SK-N-SH treated with all-trans-retinoic acid at 6 μM for 48 hours (cell line): ENCODE data around the gene CCDC167.

Experiments
- ATAC-seq: fragments of 200-7000 bp; cut with Tn5 transposase; 3 replicates; pipeline ENCODE4 v1.9.1; 2020; ENCODE audit warnings: mild to moderate bottlenecking, moderate library complexity
- ARNTL ChIP-seq: fragments of 450-650 bp; formaldehyde crosslinking; IDR thresholded peaks from 2 replicates; pipeline ENCODE4 v1.5.0; 2020; ENCODE audit warnings: low read depth, mild to moderate bottlenecking, moderate library complexity, borderline replicate concordance
- BACH2 ChIP-seq: fragments of 250-450 bp; sonication (Bioruptor Pico); IDR thresholded peaks from 2 replicates; pipeline ENCODE4 v1.9.0; 2021; ENCODE audit warnings: mild to moderate bottlenecking, borderline replicate concordance
- CREB5 ChIP-seq: fragments of 250-450 bp; sonication (Bioruptor Pico); IDR thresholded peaks from 2 replicates; pipeline ENCODE4 v1.5.1; 2020; ENCODE audit warnings: low read depth, mild to moderate bottlenecking, moderate library complexity
- CSDC2 ChIP-seq: fragments of 250-450 bp; sonication (Bioruptor Pico); IDR thresholded peaks from 2 replicates; pipeline ENCODE4 v1.5.0; 2020; ENCODE audit warnings: mild to moderate bottlenecking, moderate library complexity
- CSRNP3 ChIP-seq: fragments of 250-450 bp; sonication (Bioruptor Pico); IDR thresholded peaks from 2 replicates; pipeline ENCODE4 v1.5.1; 2021; ENCODE audit warnings: mild to moderate bottlenecking, moderate library complexity
- ESRRG ChIP-seq: fragments of 250-450 bp; sonication (Bioruptor Pico); IDR thresholded peaks from 2 replicates; pipeline ENCODE4 v1.6.1; 2021; ENCODE audit warnings: mild to moderate bottlenecking
- GLIS3 ChIP-seq: fragments of 250-450 bp; sonication (Bioruptor Pico); IDR thresholded peaks from 2 replicates; pipeline ENCODE4 v1.5.0; 2020; ENCODE audit warnings: mild to moderate bottlenecking, moderate library complexity
- ISL1 ChIP-seq: fragments of 250-450 bp; sonication (Bioruptor Pico); IDR thresholded peaks from 2 replicates; pipeline ENCODE4 v2.1.2; 2022; ENCODE audit warnings: mild to moderate bottlenecking, moderate library complexity
- PATZ1 ChIP-seq: fragments of 250-450 bp; sonication (Bioruptor Pico); IDR thresholded peaks from 2 replicates; pipeline ENCODE4 v1.8.0; 2020; ENCODE audit warnings: mild to moderate bottlenecking, moderate library complexity, borderline replicate concordance
- PPARA ChIP-seq: fragments of 250-450 bp; sonication (Bioruptor Pico); IDR thresholded peaks from 2 replicates; pipeline ENCODE4 v1.5.0; 2020; ENCODE audit warnings: mild to moderate bottlenecking, borderline replicate concordance
- RARB ChIP-seq: fragments of 250-450 bp; sonication (Bioruptor Pico); IDR thresholded peaks from 2 replicates; pipeline ENCODE4 v1.8.0; 2021; ENCODE audit warnings: mild to moderate bottlenecking, moderate library complexity
- SNAI2 ChIP-seq: fragments of 250-450 bp; sonication (Bioruptor Pico); IDR thresholded peaks from 2 replicates; pipeline ENCODE4 v1.5.0; 2020; ENCODE audit warnings: mild to moderate bottlenecking, moderate library complexity
- TCF4 ChIP-seq: fragments of 250-450 bp; sonication (Bioruptor Pico); IDR thresholded peaks from 2 replicates; pipeline ENCODE4 v1.8.0; 2021; ENCODE audit warnings: mild to moderate bottlenecking, moderate library complexity, borderline replicate concordance
- TOX ChIP-seq: fragments of 250-450 bp; sonication (Bioruptor Pico); IDR thresholded peaks from 2 replicates; pipeline ENCODE4 v1.8.0; 2021; ENCODE audit warnings: mild to moderate bottlenecking, moderate library complexity, borderline replicate concordance
- TSHZ2 ChIP-seq: fragments of 250-450 bp; sonication (Bioruptor Pico); IDR thresholded peaks from 2 replicates; pipeline ENCODE4 v1.5.0; 2020; ENCODE audit warnings: mild to moderate bottlenecking, moderate library complexity
- ZC3H10 ChIP-seq: fragments of 250-450 bp; sonication (Bioruptor Pico); IDR thresholded peaks from 2 replicates; pipeline ENCODE4 v1.5.1; 2021; ENCODE audit warnings: mild to moderate bottlenecking, moderate library complexity
- ZFP3 ChIP-seq: fragments of 250-450 bp; sonication (Bioruptor Pico); IDR thresholded peaks from 2 replicates; pipeline ENCODE4 v1.5.0; 2020; ENCODE audit warnings: mild to moderate bottlenecking, moderate library complexity
- ZFP30 ChIP-seq: fragments of 450-650 bp; formaldehyde crosslinking; IDR thresholded peaks from 2 replicates; pipeline ENCODE4 v1.5.0; 2022; ENCODE audit warnings: mild to moderate bottlenecking, moderate library complexity
- ZNF565 ChIP-seq: fragments of 450-650 bp; formaldehyde crosslinking; conservative IDR thresholded peaks from 2 replicates; pipeline ENCODE4 v1.5.0; 2020; ENCODE audit warnings: low read depth, mild to moderate bottlenecking, moderate library complexity
- ZNF8 ChIP-seq: fragments of 450-650 bp; formaldehyde crosslinking; IDR thresholded peaks from 2 replicates; pipeline ENCODE4 v1.5.0; 2020; ENCODE audit warnings: mild to moderate bottlenecking, moderate library complexity
- TF ChIP-seq, protein P1 (sequence below): fragments of 250-450 bp; sonication (Bioruptor Pico); IDR thresholded peaks from 2 replicates; pipeline ENCODE4 v1.8.0; 2021; ENCODE audit warnings: low read depth, mild to moderate bottlenecking, moderate library complexity, borderline replicate concordance

Gene CCDC167

DNA sequence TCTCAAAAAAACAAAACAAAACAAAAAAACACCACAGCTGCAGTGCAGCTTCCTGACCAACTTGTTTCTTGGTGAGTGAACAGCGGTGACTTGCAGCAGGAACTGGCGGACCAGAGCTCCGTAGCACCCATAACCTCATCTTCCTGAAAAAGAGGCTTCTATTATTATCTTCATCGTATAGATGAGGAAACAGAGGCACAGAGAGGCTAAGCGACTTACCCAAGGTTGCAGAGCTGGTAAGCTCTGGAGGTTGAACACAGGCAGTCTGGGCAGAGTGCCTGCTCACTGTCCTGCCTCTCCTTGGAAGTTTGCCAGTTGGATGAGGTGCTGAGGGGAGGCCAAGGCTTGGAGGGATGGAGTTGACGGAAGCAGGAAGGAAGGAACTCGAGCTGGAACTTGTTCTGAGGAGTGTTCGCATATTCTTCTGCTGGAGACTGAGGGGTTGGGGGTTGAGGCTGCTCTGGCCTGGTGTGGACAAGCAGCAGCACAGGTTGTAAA, 47.9 kb upstream of the CCDC167 start (continued):
- TF ChIP-seq, protein P1, sequence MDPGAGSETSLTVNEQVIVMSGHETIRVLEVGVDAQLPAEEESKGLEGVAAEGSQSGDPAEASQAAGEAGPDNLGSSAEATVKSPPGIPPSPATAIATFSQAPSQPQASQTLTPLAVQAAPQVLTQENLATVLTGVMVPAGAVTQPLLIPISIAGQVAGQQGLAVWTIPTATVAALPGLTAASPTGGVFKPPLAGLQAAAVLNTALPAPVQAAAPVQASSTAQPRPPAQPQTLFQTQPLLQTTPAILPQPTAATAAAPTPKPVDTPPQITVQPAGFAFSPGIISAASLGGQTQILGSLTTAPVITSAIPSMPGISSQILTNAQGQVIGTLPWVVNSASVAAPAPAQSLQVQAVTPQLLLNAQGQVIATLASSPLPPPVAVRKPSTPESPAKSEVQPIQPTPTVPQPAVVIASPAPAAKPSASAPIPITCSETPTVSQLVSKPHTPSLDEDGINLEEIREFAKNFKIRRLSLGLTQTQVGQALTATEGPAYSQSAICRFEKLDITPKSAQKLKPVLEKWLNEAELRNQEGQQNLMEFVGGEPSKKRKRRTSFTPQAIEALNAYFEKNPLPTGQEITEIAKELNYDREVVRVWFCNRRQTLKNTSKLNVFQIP (CRISPR knock-in tag): no peak
- TF ChIP-seq ZFP3 (CRISPR knock-in tag): no peak
- TF ChIP-seq ESRRG (CRISPR knock-in tag): no peak
- TF ChIP-seq CREB5 (CRISPR knock-in tag): no peak
- TF ChIP-seq GLIS3 (CRISPR knock-in tag): no peak
- TF ChIP-seq BACH2 (CRISPR knock-in tag): no peak
- TF ChIP-seq ARNTL (CRISPR knock-in tag): no peak

DNA sequence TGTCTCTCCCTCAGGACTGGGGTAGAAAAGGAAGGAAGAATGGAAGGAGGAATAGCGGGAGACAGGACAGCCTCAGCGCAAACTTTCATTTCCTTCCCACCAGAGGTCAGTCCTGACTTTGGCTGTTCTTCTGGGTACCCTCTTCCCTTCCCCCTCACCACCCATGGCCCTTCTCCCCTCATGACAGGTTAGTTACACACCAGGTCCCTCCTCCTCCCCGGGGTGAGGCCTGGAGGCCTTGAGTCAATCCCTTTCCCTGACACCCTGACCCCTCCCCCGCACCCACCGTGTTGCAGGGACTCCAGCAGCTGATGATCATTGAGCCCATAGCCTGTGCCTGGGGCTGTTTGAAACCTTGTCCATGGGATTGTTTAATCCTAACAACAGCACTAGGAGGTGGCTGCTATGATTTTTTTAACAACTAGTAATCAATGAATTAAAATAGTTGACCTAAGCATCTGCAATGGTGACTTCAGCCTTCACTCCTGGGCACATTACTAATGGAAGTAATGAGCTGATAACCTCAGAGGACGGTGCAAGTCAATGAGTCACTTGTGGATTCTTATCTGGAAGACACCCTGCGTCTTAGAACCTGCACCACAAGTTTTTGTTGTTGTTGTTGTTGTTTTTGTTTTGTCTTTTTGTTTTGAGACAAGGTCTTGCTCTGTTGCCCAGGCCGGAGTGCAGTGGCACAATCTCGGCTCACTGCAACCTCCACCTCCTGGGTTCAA, 46.6 kb upstream of the CCDC167 start:
- no peak for TF ChIP-seq ISL1 (CRISPR knock-in tag)
- no peak for TF ChIP-seq CSRNP3 (CRISPR knock-in tag)
- TF ChIP-seq ZC3H10 (CRISPR knock-in tag): no peak
- no peak for TF ChIP-seq BACH2 (CRISPR knock-in tag)
- TF ChIP-seq GLIS3 (CRISPR knock-in tag): no peak
- no peak for TF ChIP-seq ZNF8 (CRISPR knock-in tag)
- TF ChIP-seq ZFP3 (CRISPR knock-in tag): no peak
- no peak for TF ChIP-seq ZNF565
- no peak for TF ChIP-seq TCF4 (CRISPR knock-in tag)
- TF ChIP-seq SNAI2 (CRISPR knock-in tag): no peak
- no peak for TF ChIP-seq PATZ1 (CRISPR knock-in tag)
- TF ChIP-seq ARNTL (CRISPR knock-in tag): no peak
- TF ChIP-seq TOX (CRISPR knock-in tag): no peak
- no peak for TF ChIP-seq ZFP30 (CRISPR knock-in tag)
- no peak for ATAC-seq

DNA sequence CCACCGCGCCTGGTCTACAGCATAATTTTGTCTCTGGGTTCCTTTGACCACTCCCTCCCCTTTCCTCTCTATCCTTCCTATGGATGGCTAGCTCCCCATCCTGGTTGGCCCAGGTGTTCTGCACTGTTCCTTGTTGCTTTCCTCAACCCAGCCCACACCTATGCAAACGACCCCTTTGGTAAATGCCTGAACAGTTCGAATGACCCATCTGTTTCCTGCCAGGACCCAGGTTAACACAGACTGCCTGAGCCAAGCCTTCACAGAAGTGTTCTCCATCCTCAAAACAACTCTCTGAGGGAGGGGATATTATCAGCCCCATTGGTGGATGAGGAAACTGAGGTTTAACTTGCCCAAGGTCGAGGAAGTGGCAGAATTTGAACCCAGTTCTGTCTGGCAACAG, 44.8 kb upstream of the CCDC167 start:
- ATAC-seq: no peak
- no peak for TF ChIP-seq ISL1 (CRISPR knock-in tag)
- no peak for TF ChIP-seq SNAI2 (CRISPR knock-in tag)
- TF ChIP-seq ESRRG (CRISPR knock-in tag): no peak
- TF ChIP-seq ZC3H10 (CRISPR knock-in tag): no peak
- no peak for TF ChIP-seq BACH2 (CRISPR knock-in tag)
- TF ChIP-seq PPARA: no peak
- TF ChIP-seq RARB (CRISPR knock-in tag): no peak
- no peak for TF ChIP-seq CSDC2 (CRISPR knock-in tag)
- no peak for TF ChIP-seq TSHZ2 (CRISPR knock-in tag)
- no peak for TF ChIP-seq GLIS3 (CRISPR knock-in tag)
- TF ChIP-seq ZNF8 (CRISPR knock-in tag): no peak
- TF ChIP-seq TOX (CRISPR knock-in tag): no peak
- no peak for TF ChIP-seq PATZ1 (CRISPR knock-in tag)
